B cell (primary cell): Measurements from ENCODE around the gene GLIS1.

Experiments
- EZH2 ChIP-seq: IDR thresholded peaks from 2 replicates; pipeline ENCODE4 v1.6.1; 2012; ENCODE audit warnings: borderline replicate concordance, low read depth, mild to moderate bottlenecking, moderate library complexity, low read length; ENCODE audit not compliant: insufficient read depth, poor library complexity, severe bottlenecking
- TF ChIP-seq, protein P1 (sequence below): fragments of 200-600 bp; IDR thresholded peaks from one replicate; pipeline ENCODE4 v1.8.0; 2022; ENCODE audit warnings: antibody characterized with exemption, mild to moderate bottlenecking

DNA sequence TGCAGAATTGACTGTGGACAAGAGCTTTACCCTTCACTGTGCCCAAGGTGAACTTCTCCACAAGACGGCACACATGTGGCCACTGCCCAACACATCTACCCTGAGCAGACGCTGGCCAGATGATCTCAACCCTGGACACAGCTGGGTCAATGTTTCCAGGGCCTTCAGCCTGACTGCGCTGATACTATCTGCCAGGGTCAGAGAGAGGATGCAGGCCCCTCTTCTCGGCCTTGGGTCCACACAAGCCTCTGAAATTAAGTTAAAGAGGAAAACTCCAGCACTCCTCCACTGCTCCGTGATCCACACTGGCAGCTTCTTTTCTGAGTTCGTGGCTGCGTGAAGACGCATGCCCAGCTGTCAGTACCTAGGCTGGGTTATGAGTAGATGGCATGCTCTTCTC, 58.1 kb downstream of the GLIS1 start:
- TF ChIP-seq, protein P1, sequence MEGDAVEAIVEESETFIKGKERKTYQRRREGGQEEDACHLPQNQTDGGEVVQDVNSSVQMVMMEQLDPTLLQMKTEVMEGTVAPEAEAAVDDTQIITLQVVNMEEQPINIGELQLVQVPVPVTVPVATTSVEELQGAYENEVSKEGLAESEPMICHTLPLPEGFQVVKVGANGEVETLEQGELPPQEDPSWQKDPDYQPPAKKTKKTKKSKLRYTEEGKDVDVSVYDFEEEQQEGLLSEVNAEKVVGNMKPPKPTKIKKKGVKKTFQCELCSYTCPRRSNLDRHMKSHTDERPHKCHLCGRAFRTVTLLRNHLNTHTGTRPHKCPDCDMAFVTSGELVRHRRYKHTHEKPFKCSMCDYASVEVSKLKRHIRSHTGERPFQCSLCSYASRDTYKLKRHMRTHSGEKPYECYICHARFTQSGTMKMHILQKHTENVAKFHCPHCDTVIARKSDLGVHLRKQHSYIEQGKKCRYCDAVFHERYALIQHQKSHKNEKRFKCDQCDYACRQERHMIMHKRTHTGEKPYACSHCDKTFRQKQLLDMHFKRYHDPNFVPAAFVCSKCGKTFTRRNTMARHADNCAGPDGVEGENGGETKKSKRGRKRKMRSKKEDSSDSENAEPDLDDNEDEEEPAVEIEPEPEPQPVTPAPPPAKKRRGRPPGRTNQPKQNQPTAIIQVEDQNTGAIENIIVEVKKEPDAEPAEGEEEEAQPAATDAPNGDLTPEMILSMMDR = no peak
- TF ChIP-seq EZH2 = no peak
